Measurements from ENCODE around the gene RHBDL1.

RHBDL1 gene

GRCh38 chr16:667780-668518, 7.5 kb upstream of the RHBDL1 start, which contains the start of gene RHOT2 (continued):
- no peak for TF ChIP-seq TSHZ1 (tag by site-specific recombination; IDR thresholded peaks at IDR 0.05; ENCODE audit: borderline replicate concordance)
- TF ChIP-seq, protein P1, sequence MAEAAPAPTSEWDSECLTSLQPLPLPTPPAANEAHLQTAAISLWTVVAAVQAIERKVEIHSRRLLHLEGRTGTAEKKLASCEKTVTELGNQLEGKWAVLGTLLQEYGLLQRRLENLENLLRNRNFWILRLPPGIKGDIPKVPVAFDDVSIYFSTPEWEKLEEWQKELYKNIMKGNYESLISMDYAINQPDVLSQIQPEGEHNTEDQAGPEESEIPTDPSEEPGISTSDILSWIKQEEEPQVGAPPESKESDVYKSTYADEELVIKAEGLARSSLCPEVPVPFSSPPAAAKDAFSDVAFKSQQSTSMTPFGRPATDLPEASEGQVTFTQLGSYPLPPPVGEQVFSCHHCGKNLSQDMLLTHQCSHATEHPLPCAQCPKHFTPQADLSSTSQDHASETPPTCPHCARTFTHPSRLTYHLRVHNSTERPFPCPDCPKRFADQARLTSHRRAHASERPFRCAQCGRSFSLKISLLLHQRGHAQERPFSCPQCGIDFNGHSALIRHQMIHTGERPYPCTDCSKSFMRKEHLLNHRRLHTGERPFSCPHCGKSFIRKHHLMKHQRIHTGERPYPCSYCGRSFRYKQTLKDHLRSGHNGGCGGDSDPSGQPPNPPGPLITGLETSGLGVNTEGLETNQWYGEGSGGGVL (tag by site-specific recombination; IDR thresholded peaks at IDR 0.05), result 0 out of 2 replicates have a peak, but pooled peaks have one; percentile 6
- TF ChIP-seq ZBTB49 (tag by site-specific recombination; IDR thresholded peaks at IDR 0.05; ENCODE audit: low read depth), result no peak
- no peak for TF ChIP-seq WT1 (tag by site-specific recombination; IDR thresholded peaks at IDR 0.05)
- TF ChIP-seq, protein P2, sequence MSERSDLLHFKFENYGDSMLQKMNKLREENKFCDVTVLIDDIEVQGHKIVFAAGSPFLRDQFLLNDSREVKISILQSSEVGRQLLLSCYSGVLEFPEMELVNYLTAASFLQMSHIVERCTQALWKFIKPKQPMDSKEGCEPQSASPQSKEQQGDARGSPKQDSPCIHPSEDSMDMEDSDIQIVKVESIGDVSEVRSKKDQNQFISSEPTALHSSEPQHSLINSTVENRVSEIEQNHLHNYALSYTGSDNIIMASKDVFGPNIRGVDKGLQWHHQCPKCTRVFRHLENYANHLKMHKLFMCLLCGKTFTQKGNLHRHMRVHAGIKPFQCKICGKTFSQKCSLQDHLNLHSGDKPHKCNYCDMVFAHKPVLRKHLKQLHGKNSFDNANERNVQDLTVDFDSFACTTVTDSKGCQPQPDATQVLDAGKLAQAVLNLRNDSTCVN (tag by site-specific recombination; optimal IDR thresholded peaks at IDR 0.05), result peak; percentile 78
- TF ChIP-seq, protein P3, sequence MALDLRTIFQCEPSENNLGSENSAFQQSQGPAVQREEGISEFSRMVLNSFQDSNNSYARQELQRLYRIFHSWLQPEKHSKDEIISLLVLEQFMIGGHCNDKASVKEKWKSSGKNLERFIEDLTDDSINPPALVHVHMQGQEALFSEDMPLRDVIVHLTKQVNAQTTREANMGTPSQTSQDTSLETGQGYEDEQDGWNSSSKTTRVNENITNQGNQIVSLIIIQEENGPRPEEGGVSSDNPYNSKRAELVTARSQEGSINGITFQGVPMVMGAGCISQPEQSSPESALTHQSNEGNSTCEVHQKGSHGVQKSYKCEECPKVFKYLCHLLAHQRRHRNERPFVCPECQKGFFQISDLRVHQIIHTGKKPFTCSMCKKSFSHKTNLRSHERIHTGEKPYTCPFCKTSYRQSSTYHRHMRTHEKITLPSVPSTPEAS (tag by site-specific recombination; IDR thresholded peaks at IDR 0.05), result no peak
- peak; percentile 95 for TF ChIP-seq ZBTB7A (tag by site-specific recombination; IDR thresholded peaks at IDR 0.05; ENCODE audit: low read depth)
- TF ChIP-seq ZNF202 (tag by site-specific recombination; IDR thresholded peaks at IDR 0.05; ENCODE audit: borderline replicate concordance), result no peak
- TF ChIP-seq ZNF791 (tag by site-specific recombination; IDR thresholded peaks at IDR 0.05), result no peak
- peak; percentile 97 for TF ChIP-seq ZSCAN30 (tag by site-specific recombination; IDR thresholded peaks at IDR 0.05)
- no peak for TF ChIP-seq KLF16 (tag by site-specific recombination; IDR thresholded peaks at IDR 0.05)
- TF ChIP-seq ZNF433 (tag by site-specific recombination; IDR thresholded peaks at IDR 0.05; ENCODE audit: low read depth), result no peak
- TF ChIP-seq SP7 (tag by site-specific recombination; IDR thresholded peaks at IDR 0.05), result 0 out of 2 replicates have a peak, but pooled peaks have one; percentile 26
- no peak for TF ChIP-seq FEZF1 (tag by site-specific recombination; IDR thresholded peaks at IDR 0.05)
- peak; percentile 86 for TF ChIP-seq ZNF335 (tag by site-specific recombination; conservative IDR thresholded peaks at IDR 0.05)
- TF ChIP-seq ZNF302 (tag by site-specific recombination; IDR thresholded peaks at IDR 0.05; ENCODE audit: low read depth), result no peak
- no peak for TF ChIP-seq REPIN1 (tag by site-specific recombination; IDR thresholded peaks at IDR 0.05; ENCODE audit: low read depth)
- TF ChIP-seq ZNF837 (tag by site-specific recombination; IDR thresholded peaks at IDR 0.05), result no peak
- 0 out of 2 replicates have a peak, but pooled peaks have one; percentile 28 for TF ChIP-seq ZNF76 (tag by site-specific recombination; IDR thresholded peaks at IDR 0.05; ENCODE audit: borderline replicate concordance, low read depth)
- TF ChIP-seq KLF8 (tag by site-specific recombination; IDR thresholded peaks at IDR 0.05), result peak; percentile 36; the same call in 1 of the 2 replicates
- TF ChIP-seq ZNF660 (tag by site-specific recombination; IDR thresholded peaks at IDR 0.05), result peak; percentile 99
- 0 out of 2 replicates have a peak, but pooled peaks have one; percentile 8 for TF ChIP-seq ZNF10 (tag by site-specific recombination; IDR thresholded peaks at IDR 0.05)
- peak; percentile 34; the same call in 1 of the 2 replicates for TF ChIP-seq ZBTB8A (tag by site-specific recombination; IDR thresholded peaks at IDR 0.05)
- peak; percentile 59 for TF ChIP-seq ZXDB (tag by site-specific recombination; IDR thresholded peaks at IDR 0.05)
- TF ChIP-seq, protein P4, sequence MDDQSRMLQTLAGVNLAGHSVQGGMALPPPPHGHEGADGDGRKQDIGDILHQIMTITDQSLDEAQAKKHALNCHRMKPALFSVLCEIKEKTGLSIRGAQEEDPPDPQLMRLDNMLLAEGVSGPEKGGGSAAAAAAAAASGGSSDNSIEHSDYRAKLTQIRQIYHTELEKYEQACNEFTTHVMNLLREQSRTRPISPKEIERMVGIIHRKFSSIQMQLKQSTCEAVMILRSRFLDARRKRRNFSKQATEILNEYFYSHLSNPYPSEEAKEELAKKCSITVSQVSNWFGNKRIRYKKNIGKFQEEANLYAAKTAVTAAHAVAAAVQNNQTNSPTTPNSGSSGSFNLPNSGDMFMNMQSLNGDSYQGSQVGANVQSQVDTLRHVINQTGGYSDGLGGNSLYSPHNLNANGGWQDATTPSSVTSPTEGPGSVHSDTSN (CRISPR knock-in tag; IDR thresholded peaks at IDR 0.05), result peak; percentile 73; the same call in 1 of the 2 replicates
- TF ChIP-seq ZNF292 (tag by site-specific recombination; IDR thresholded peaks at IDR 0.05; ENCODE audit: borderline replicate concordance, low read depth), result no peak
- peak; percentile 45; the same call in 1 of the 2 replicates for TF ChIP-seq SP3 (tag by site-specific recombination; IDR thresholded peaks at IDR 0.05)
- TF ChIP-seq BCL11B (tag by site-specific recombination; IDR thresholded peaks at IDR 0.05; ENCODE audit: low read depth), result peak; percentile 41; the same call in 1 of the 2 replicates
